Measurements from ENCODE around the gene EXOSC2.

The EXOSC2 gene

GRCh38 chr9:130715270-130715669, 21.7 kb downstream of the EXOSC2 start:
- TF ChIP-seq REST (IDR thresholded peaks at IDR 0.05; ENCODE audit: low read depth): no peak

GRCh38 chr9:130718562-130718961, 25.0 kb downstream of the EXOSC2 start:
- no peak for TF ChIP-seq FOXM1 (IDR thresholded peaks at IDR 0.05; ENCODE audit: borderline replicate concordance, low read depth)
- TF ChIP-seq CREB1 (IDR thresholded peaks at IDR 0.05; ENCODE audit: low read depth): no peak
- no peak for TF ChIP-seq RAD21 (IDR thresholded peaks at IDR 0.05; ENCODE audit: low read depth)
- TF ChIP-seq REST (IDR thresholded peaks at IDR 0.05; ENCODE audit: low read depth): no peak

GRCh38 chr9:130720762-130721161, 27.2 kb downstream of the EXOSC2 start:
- TF ChIP-seq CREB1 (IDR thresholded peaks at IDR 0.05; ENCODE audit: low read depth) (no peak), ZBTB7A (IDR thresholded peaks at IDR 0.05; ENCODE audit: low read depth) (no peak), REST (IDR thresholded peaks at IDR 0.05; ENCODE audit: low read depth) (no peak), YY1 (IDR thresholded peaks at IDR 0.05; ENCODE audit: low read depth) (no peak), NFIC (IDR thresholded peaks at IDR 0.05) (no peak), EGR1 (IDR thresholded peaks at IDR 0.05) (no peak), EP300 (IDR thresholded peaks at IDR 0.05; ENCODE audit: borderline replicate concordance) (no peak), MAX (IDR thresholded peaks at IDR 0.05) (no peak), TAF1 (IDR thresholded peaks at IDR 0.05; ENCODE audit: low read depth) (no peak), USF1 (IDR thresholded peaks at IDR 0.05) (no peak), TCF12 (IDR thresholded peaks at IDR 0.05; ENCODE audit: low read depth) (no peak), CEBPB (IDR thresholded peaks at IDR 0.05) (no peak), FOXM1 (IDR thresholded peaks at IDR 0.05; ENCODE audit: borderline replicate concordance, low read depth) (no peak), TEAD4 (IDR thresholded peaks at IDR 0.05) (no peak), RAD21 (IDR thresholded peaks at IDR 0.05; ENCODE audit: low read depth) (no peak)

- TF ChIP-seq EP300 (IDR thresholded peaks at IDR 0.05; ENCODE audit: borderline replicate concordance) (no peak), NFIC (IDR thresholded peaks at IDR 0.05) (no peak), CEBPB (IDR thresholded peaks at IDR 0.05) (no peak), YY1 (IDR thresholded peaks at IDR 0.05; ENCODE audit: low read depth) (no peak), TEAD4 (IDR thresholded peaks at IDR 0.05) (no peak), ZBTB7A (IDR thresholded peaks at IDR 0.05; ENCODE audit: low read depth) (no peak), TCF12 (IDR thresholded peaks at IDR 0.05; ENCODE audit: low read depth) (no peak), EGR1 (IDR thresholded peaks at IDR 0.05) (no peak), CREB1 (IDR thresholded peaks at IDR 0.05; ENCODE audit: low read depth) (no peak), FOXM1 (IDR thresholded peaks at IDR 0.05; ENCODE audit: borderline replicate concordance, low read depth) (no peak), MAX (IDR thresholded peaks at IDR 0.05) (no peak), RAD21 (IDR thresholded peaks at IDR 0.05; ENCODE audit: low read depth) (no peak), TAF1 (IDR thresholded peaks at IDR 0.05; ENCODE audit: low read depth) (no peak), REST (IDR thresholded peaks at IDR 0.05; ENCODE audit: low read depth) (no peak), USF1 (IDR thresholded peaks at IDR 0.05) (no peak)
Observed at GRCh38 chr9:130728721-130729120, 35.1 kb downstream of the EXOSC2 start.

All from Ishikawa (cell line).